Hepatocyte (in vitro differentiated cells): ENCODE measurements around the gene CARD11. TPM values are rescaled to one million over a fixed set of nuclear protein-coding genes. Genes with fewer than 3 reads are reported as not detected.

Experiments used
- DNase-seq: peaks from one replicate; pipeline ENCODE4 v3.0.0-alpha.2; 2016; ENCODE audit warnings: low spot score
- H2AFZ ChIP-seq: fragments of 200-600 bp; sonication (generic); 2 replicates; pipeline ENCODE4 v1.6.0; 2016; ENCODE audit warnings: antibody characterized with exemption, mild to moderate bottlenecking
- H3K27ac ChIP-seq: fragments of 200-600 bp; sonication (generic); 2 replicates; pipeline ENCODE4 v1.5.1; 2016; ENCODE audit warnings: mild to moderate bottlenecking
- H3K27me3 ChIP-seq: fragments of 200-600 bp; sonication (generic); 2 replicates; pipeline ENCODE4 v1.6.1; 2016
- H3K36me3 ChIP-seq: fragments of 200-600 bp; sonication (generic); replicated peaks from 2 replicates; pipeline ENCODE4 v1.5.1; 2016; ENCODE audit warnings: low read depth; ENCODE audit not compliant: insufficient read depth
- H3K4me1 ChIP-seq: fragments of 200-600 bp; sonication (generic); 2 replicates; pipeline ENCODE4 v1.5.1; 2016; ENCODE audit warnings: mild to moderate bottlenecking, moderate library complexity; ENCODE audit not compliant: insufficient read depth
- H3K4me2 ChIP-seq: fragments of 200-600 bp; sonication (generic); 2 replicates; pipeline ENCODE4 v1.6.0; 2016
- H3K4me3 ChIP-seq: fragments of 200-600 bp; sonication (generic); 2 replicates; pipeline ENCODE4 v1.5.1; 2016; ENCODE audit warnings: mild to moderate bottlenecking
- H3K79me2 ChIP-seq: fragments of 200-600 bp; sonication (generic); 2 replicates; pipeline ENCODE4 v1.6.0; 2017; ENCODE audit warnings: mild to moderate bottlenecking
- H3K9me2 ChIP-seq: fragments of 200-600 bp; sonication (generic); replicated peaks from 2 replicates; pipeline ENCODE4 v1.6.0; 2017; ENCODE audit warnings: mild to moderate bottlenecking; ENCODE audit not compliant: insufficient read depth
- H3K9me3 ChIP-seq: fragments of 200-600 bp; sonication (generic); 2 replicates; pipeline ENCODE4 v1.5.1; 2016; ENCODE audit warnings: low read depth, mild to moderate bottlenecking
- H4K20me1 ChIP-seq: fragments of 200-600 bp; sonication (generic); 2 replicates; pipeline ENCODE4 v1.6.0; 2016; ENCODE audit warnings: mild to moderate bottlenecking; ENCODE audit not compliant: insufficient read depth, poor library complexity, severe bottlenecking
- CTCF ChIP-seq: fragments of 200-600 bp; sonication (generic); IDR thresholded peaks from 2 replicates; pipeline ENCODE4 v1.5.1; 2016; ENCODE audit warnings: antibody characterized with exemption, mild to moderate bottlenecking; ENCODE audit not compliant: poor library complexity
- EZH2 ChIP-seq: fragments of 200-600 bp; sonication (generic); IDR thresholded peaks from 2 replicates; pipeline ENCODE4 v1.6.1; 2016; ENCODE audit warnings: antibody characterized with exemption, mild to moderate bottlenecking, borderline replicate concordance
- EZH2phosphoT487 ChIP-seq: fragments of 200-600 bp; sonication (generic); IDR thresholded peaks from one replicate; pipeline ENCODE4 v1.6.1; 2018; ENCODE audit warnings: antibody characterized with exemption, mild to moderate bottlenecking, low read depth, moderate library complexity; ENCODE audit not compliant: unreplicated experiment, severe bottlenecking
- WGBS: methylation state at CpG from one replicate; pipeline ENCODE4 v1.1.6; 2016; ENCODE audit warnings: low lambda C conversion rate; ENCODE audit errors: missing lambda C conversion rate; 5-methylcytosine and 5-hydroxymethylcytosine counted together
- polyA plus RNA-seq: library from polyadenylated mRNA; unstranded; fragments of >200 nt; fragmentation: Nextera tagmentation; extraction: Ambion mirVana; gene quantifications from 2 replicates; pipeline ENCODE4 v1.2.1, GENCODE V29; 2016
- total RNA-seq: library from RNA; depleted of rRNA; stranded (reverse); fragments of >200 nt; gene quantifications from 2 replicates; pipeline ENCODE4 v1.2.3, GENCODE V29; 2014

The CARD11 gene
- total and polyA plus RNA-seq, 2 experiments from 2014 or later, result 9.6 to 10.9 TPM

- H4K20me1 ChIP-seq, result no peaks in the 10 kb centered on the region
- no peaks in the 10 kb centered on the region for H3K79me2 ChIP-seq
- no peak overlapping the region for H3K27ac ChIP-seq
- H3K9me2 ChIP-seq, result no peaks in the 10 kb centered on the region
- H3K27me3 ChIP-seq, result no peaks in the 10 kb centered on the region
- 90% methylated on average over 5 of the region's 5 CpGs for WGBS
- no peak overlapping the region for H2AFZ ChIP-seq
- no peak overlapping the region for H3K4me3 ChIP-seq
- TF ChIP-seq EZH2phosphoT487 (no peak), CTCF (no peak), EZH2 (no peak)
- DNase-seq, result no peak
- H3K9me3 ChIP-seq, result peaks cover 4% of the 10 kb centered on the region
- H3K36me3 ChIP-seq, result no peaks in the 10 kb centered on the region
- no peak overlapping the region for H3K4me2 ChIP-seq
- H3K4me1 ChIP-seq, result no peaks in the 10 kb centered on the region
Measured at GRCh38 chr7:2953099-2953498, 90.6 kb downstream of the CARD11 start.

GRCh38 chr7:2952316-2952715 lies 91.4 kb downstream of the CARD11 start:
- Histone ChIP-seq H3K9me3 (peaks cover 4% of the 10 kb centered on the region), H2AFZ (no peak overlapping the region), H4K20me1 (no peaks in the 10 kb centered on the region), H3K4me1 (no peaks in the 10 kb centered on the region), H3K27ac (no peak overlapping the region), H3K4me2 (no peak overlapping the region), H3K79me2 (no peaks in the 10 kb centered on the region), H3K9me2 (no peaks in the 10 kb centered on the region), H3K36me3 (no peaks in the 10 kb centered on the region), H3K4me3 (no peak overlapping the region), H3K27me3 (no peaks in the 10 kb centered on the region)
- 90% methylated on average over 4 of the region's 4 CpGs for WGBS
- DNase-seq, result no peak
- TF ChIP-seq EZH2 (no peak), EZH2phosphoT487 (no peak), CTCF (no peak)

- Histone ChIP-seq H3K4me2 (no peak overlapping the region), H3K4me3 (no peak overlapping the region), H3K9me3 (peaks cover 4% of the 10 kb centered on the region), H3K27ac (no peak overlapping the region), H3K79me2 (no peaks in the 10 kb centered on the region), H3K27me3 (no peaks in the 10 kb centered on the region), H3K36me3 (no peaks in the 10 kb centered on the region), H2AFZ (no peak overlapping the region), H3K9me2 (no peaks in the 10 kb centered on the region), H4K20me1 (no peaks in the 10 kb centered on the region), H3K4me1 (no peaks in the 10 kb centered on the region)
- no peak for TF ChIP-seq CTCF
- no peak for TF ChIP-seq EZH2
- no peak for TF ChIP-seq EZH2phosphoT487
- no peak for DNase-seq
Measured at GRCh38 chr7:2950578-2950977, 93.1 kb downstream of the CARD11 start.

- Histone ChIP-seq H2AFZ (no peak overlapping the region), H3K9me2 (no peaks in the 10 kb centered on the region), H3K27me3 (no peaks in the 10 kb centered on the region), H3K79me2 (no peaks in the 10 kb centered on the region), H3K4me1 (no peaks in the 10 kb centered on the region), H3K27ac (no peak overlapping the region), H4K20me1 (no peaks in the 10 kb centered on the region), H3K36me3 (no peaks in the 10 kb centered on the region), H3K4me2 (no peak overlapping the region), H3K9me3 (peaks cover 4% of the 10 kb centered on the region), H3K4me3 (no peak overlapping the region)
- no peak for DNase-seq
- 81% methylated on average over 2 of the region's 2 CpGs for WGBS
- TF ChIP-seq EZH2, result no peak
- TF ChIP-seq CTCF, result no peak
- no peak for TF ChIP-seq EZH2phosphoT487
Measured at GRCh38 chr7:2948749-2949148, 94.9 kb downstream of the CARD11 start.
